ENCODE measurements around the gene SYTL3.
"Not testable (repeated sequence)": the region's sequence is repeated elsewhere in the genome, so short reads cannot be mapped to it uniquely, and the experiment has no call there.

- TF ChIP-seq, protein P1, sequence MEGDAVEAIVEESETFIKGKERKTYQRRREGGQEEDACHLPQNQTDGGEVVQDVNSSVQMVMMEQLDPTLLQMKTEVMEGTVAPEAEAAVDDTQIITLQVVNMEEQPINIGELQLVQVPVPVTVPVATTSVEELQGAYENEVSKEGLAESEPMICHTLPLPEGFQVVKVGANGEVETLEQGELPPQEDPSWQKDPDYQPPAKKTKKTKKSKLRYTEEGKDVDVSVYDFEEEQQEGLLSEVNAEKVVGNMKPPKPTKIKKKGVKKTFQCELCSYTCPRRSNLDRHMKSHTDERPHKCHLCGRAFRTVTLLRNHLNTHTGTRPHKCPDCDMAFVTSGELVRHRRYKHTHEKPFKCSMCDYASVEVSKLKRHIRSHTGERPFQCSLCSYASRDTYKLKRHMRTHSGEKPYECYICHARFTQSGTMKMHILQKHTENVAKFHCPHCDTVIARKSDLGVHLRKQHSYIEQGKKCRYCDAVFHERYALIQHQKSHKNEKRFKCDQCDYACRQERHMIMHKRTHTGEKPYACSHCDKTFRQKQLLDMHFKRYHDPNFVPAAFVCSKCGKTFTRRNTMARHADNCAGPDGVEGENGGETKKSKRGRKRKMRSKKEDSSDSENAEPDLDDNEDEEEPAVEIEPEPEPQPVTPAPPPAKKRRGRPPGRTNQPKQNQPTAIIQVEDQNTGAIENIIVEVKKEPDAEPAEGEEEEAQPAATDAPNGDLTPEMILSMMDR (IDR thresholded peaks at IDR 0.05; ENCODE audit: low read length) = not testable (repeated sequence)
- not testable (repeated sequence) for TF ChIP-seq EZH2 (IDR thresholded peaks at IDR 0.05; ENCODE audit: borderline replicate concordance, low read length)
Measured at GRCh38 chr6:158672119-158672518, 22.3 kb downstream of the SYTL3 start.
